ENCODE data around the gene CMTM4.

Gene CMTM4

DNA sequence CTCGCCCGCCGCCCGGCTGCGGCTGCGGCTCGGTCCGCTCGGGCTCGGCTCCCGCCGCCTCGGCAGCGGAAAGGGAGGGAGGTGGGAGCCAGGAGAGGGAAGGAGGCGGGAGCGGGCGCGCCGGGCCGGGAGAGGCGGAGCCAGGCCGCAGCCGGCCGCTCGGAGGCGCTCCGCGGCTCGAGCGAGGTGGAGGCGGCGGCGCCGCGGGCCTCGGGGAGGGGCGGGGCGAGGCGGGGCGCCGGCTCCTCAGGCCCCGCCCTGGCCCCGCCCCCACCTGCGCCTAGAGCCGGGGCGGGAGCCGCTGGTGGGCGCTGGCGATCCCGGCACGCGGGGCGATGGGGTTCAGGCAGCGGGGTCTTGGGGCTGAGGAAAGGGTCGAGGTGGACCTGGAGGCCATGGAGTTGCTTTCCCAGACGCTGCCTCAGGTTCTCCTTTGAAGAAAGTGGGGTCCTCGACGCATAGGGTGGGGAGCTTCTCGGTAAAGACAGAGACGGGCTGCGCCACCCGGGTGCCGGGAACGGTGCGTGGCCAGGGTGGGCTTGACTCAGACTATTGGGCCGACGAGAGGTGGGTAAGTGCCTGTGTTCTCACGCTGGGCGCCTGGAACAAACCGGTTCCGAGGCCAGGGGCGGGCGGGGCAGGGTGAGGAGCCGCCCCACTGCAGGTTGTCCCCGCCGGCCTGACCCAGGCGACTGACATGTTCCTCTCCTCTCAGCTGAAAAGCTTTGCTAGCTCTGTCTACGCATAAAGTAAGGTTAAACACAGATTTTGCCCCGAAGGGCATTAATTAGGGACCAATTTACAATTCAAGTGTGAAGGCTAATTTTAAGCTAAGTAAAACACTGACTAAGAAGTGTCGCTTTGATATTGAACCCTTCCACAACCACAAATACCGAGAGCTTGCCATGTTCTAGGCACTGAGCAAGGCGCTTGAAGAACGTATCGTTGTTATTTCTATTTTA is at the start of gene CMTM4:
Gene CMTM4, minus strand, starts transcription at position 75 of the 962 bp plus-strand sequence. CDS start 218 bp downstream, outside the sequence.
- TF ChIP-seq, protein P1, sequence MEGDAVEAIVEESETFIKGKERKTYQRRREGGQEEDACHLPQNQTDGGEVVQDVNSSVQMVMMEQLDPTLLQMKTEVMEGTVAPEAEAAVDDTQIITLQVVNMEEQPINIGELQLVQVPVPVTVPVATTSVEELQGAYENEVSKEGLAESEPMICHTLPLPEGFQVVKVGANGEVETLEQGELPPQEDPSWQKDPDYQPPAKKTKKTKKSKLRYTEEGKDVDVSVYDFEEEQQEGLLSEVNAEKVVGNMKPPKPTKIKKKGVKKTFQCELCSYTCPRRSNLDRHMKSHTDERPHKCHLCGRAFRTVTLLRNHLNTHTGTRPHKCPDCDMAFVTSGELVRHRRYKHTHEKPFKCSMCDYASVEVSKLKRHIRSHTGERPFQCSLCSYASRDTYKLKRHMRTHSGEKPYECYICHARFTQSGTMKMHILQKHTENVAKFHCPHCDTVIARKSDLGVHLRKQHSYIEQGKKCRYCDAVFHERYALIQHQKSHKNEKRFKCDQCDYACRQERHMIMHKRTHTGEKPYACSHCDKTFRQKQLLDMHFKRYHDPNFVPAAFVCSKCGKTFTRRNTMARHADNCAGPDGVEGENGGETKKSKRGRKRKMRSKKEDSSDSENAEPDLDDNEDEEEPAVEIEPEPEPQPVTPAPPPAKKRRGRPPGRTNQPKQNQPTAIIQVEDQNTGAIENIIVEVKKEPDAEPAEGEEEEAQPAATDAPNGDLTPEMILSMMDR (IDR thresholded peaks at IDR 0.05; ENCODE audit: insufficient read depth, missing control alignments) = peak; percentile 28
- FAIRE-seq (no peak), DNase-seq (ENCODE audit: insufficient read length, low spot score) (peak; percentile 63)

DNA sequence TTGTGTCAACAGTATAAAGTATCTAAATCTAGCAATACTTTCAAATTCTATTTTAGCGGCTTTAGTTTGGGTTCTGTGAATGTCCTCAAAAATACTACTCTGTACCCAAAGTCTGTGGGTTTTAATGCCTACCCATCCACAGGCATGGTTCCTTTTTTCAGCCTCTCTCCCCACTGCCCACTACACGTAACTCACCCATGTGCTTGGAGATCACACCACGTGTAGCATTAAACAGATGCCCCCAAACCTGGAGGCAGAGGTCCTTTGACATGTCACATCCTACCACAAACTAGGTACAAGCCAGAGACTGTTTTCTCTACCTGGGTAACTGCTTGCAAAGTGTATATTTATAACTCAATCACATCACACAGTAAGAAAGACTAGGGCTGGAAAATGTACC is 49.5 kb upstream of the CMTM4 start:
- DNase-seq (ENCODE audit: insufficient read length, low spot score) (no peak), FAIRE-seq (no peak)
- TF ChIP-seq, protein P1 (IDR thresholded peaks at IDR 0.05; ENCODE audit: insufficient read depth, missing control alignments) = no peak

DNA sequence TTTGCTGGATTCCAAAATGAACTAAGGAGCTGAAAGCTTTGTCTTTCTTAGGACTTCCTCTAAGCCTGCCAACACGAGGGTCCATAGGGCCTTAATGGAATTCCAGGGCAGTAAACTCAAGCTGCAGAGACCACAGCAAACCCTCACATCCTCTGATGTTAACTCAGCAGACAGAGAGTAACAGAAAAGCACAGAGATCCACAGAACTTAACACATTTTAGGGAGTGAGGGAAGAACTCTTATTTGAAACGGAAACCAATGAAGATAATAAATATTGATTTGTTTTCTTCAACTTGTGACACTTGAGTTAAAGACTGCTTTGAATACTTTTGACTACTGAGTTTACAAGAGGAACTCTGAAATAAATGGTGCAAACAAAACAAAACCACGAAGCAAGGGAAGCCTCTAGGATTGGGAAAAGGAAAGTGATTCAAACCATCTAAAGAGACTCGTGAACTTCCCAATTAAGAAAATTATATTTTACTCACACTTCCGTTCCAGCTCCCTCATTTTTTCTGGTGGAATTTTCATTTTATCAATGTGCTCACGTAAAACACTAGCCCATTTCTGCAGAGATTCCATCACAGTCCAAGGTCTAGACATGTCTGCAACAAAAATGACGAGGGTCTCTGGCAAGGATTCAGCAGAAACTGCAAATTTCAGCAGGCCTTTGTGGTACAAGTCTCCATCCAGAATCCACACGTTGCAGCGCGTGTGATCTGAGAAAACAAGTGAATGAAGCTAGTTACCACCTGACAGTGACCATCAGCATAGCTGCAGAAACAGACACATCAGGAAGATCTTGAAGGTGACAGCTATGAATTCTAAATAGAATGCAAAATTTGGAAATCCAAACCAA is 45.6 kb upstream of the CMTM4 start:
- TF ChIP-seq, protein P1 (IDR thresholded peaks at IDR 0.05; ENCODE audit: insufficient read depth, missing control alignments) = no peak
- FAIRE-seq (no peak), DNase-seq (ENCODE audit: insufficient read length, low spot score) (no peak)

DNA sequence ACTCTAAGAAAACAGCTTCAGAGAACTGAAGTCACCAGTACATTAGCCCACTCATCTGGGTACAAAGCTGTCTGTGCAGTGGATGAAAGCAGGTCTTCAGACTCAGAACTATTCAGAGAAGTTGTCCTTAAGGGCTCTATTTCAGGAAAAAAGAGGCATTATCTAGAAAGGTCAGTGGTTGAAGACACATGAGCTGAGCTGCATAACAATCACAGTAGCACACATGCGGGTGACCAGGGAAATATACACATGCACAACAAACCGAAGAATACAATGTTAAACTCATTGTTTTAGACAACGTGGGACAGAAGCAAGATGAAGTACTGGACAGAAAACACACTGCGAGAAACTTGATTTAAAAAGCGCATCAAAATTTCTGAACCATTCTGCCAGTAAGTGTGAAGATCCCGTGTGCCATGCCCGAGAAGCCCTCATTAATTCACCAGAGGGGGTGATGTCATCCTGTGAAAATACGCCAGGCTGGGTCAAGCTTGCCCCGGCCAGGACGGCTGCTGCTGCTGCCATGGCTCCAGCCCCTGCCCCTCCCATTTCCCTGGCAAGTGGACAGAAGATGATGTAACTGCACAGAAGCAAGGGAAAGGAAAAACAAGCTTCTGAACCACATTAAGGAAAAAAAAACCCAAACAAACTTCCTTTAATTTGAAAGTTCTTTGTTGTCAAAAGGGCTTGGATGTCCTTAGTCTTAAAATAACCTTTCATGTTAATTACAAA is 44.8 kb upstream of the CMTM4 start:
- TF ChIP-seq, protein P1 (IDR thresholded peaks at IDR 0.05; ENCODE audit: insufficient read depth, missing control alignments) = no peak
- DNase-seq (ENCODE audit: insufficient read length, low spot score) (no peak), FAIRE-seq (no peak)

DNA sequence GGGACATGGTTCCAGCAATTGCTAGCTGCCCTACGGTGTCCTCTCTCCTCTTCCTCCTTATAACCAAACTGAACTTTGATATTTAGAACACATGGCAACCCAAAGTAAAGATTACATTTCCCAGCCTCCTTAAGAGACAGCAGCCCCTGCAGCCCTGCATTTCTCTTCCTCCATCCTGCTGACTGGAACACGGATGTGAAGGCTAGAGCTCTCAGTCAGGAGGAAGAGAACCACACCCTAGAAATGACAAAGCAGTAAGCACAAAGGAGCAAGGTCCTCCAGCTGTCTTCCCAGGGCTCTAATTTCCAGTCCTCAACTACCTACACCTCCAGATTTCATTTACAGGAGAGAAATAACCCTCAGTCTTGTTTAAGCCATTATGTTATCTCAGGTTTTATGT is 44.0 kb upstream of the CMTM4 start:
- DNase-seq (ENCODE audit: insufficient read length, low spot score) (no peak), FAIRE-seq (no peak)
- TF ChIP-seq, protein P1 (IDR thresholded peaks at IDR 0.05; ENCODE audit: insufficient read depth, missing control alignments) = no peak

DNA sequence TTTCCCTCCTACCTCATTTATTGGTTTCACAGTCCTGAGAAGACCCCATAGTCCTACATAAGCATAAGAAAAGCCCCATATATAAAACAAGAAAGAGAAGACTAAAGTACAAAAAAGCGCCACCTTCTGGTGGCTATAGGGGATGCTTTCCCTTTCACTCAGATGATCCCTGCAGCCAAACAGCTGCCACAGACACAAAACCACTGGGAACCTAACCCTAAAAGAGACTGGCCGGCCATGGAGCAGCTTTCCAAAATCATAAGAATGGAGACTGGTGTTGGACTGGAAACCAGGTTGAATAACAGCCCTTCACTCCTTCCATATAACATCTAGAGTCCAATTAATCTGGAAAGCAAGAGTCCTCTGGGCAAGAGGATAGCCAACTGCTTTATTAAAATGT is 43.5 kb upstream of the CMTM4 start:
- TF ChIP-seq, protein P1 (IDR thresholded peaks at IDR 0.05; ENCODE audit: insufficient read depth, missing control alignments) = peak; percentile 56
- FAIRE-seq (no peak), DNase-seq (ENCODE audit: insufficient read length, low spot score) (no peak)

Data from D721Med (cell line).